Neuronal stem cell (in vitro differentiated cells): Measurements from ENCODE around the gene AATK.

ENCODE experiments used
- DNase-seq: peaks from one replicate; pipeline ENCODE4 v3.0.0-alpha.2; 2013; ENCODE audit warnings: low spot score
- H2AFZ ChIP-seq: one replicate; pipeline ENCODE4 v1.6.1; 2013; ENCODE audit warnings: mild to moderate bottlenecking, low read length, inconsistent platforms
- H2AK5ac ChIP-seq: 2 replicates; pipeline ENCODE4 v1.6.1; 2013; ENCODE audit warnings: low read depth, mild to moderate bottlenecking, inconsistent platforms, low read length, moderate library complexity, mixed read lengths
- H2BK120ac ChIP-seq: 2 replicates; pipeline ENCODE4 v1.6.1; 2013; ENCODE audit warnings: low read depth, mild to moderate bottlenecking, inconsistent platforms, low read length, moderate library complexity, mixed read lengths
- H2BK12ac ChIP-seq: one replicate; pipeline ENCODE4 v1.6.1; 2013; ENCODE audit warnings: low read length, inconsistent platforms
- H2BK15ac ChIP-seq: 2 replicates; pipeline ENCODE4 v1.6.1; 2013; ENCODE audit warnings: mild to moderate bottlenecking, low read length, inconsistent platforms, mixed read lengths
- H2BK5ac ChIP-seq: one replicate; pipeline ENCODE4 v1.6.1; 2013; ENCODE audit warnings: inconsistent platforms, mild to moderate bottlenecking, low read length, moderate library complexity
- H3K14ac ChIP-seq: one replicate; pipeline ENCODE4 v1.6.1; 2013; ENCODE audit warnings: low read length, inconsistent platforms
- H3K18ac ChIP-seq: 2 replicates; pipeline ENCODE4 v1.6.1; 2013; ENCODE audit warnings: low read length, inconsistent platforms
- H3K23ac ChIP-seq: 2 replicates; pipeline ENCODE4 v1.6.1; 2013; ENCODE audit warnings: low read depth, mild to moderate bottlenecking, mixed read lengths, low read length, inconsistent platforms; ENCODE audit not compliant: poor library complexity
- H3K27ac ChIP-seq: replicated peaks from 3 replicates; pipeline ENCODE4 v1.5.1; 2013; ENCODE audit warnings: low read length, inconsistent platforms
- H3K27me3 ChIP-seq, 3 experiments: 2 replicates each; pipeline ENCODE4 v1.6.1; 2013; ENCODE audit warnings: low read length in 3 of 3, mild to moderate bottlenecking in 2 of 3, inconsistent platforms in 1 of 3, low read depth in 1 of 3, mixed read lengths in 1 of 3, moderate library complexity in 1 of 3; ENCODE audit not compliant: control insufficient read depth in 3 of 3, insufficient read depth in 3 of 3
- H3K36me3 ChIP-seq, 2 donors: replicated peaks in 1 of 2; 2 replicates each; pipeline ENCODE4 v1.6.1; 2013; ENCODE audit warnings: low read length in 2 of 2; ENCODE audit not compliant: control insufficient read depth in 2 of 2, insufficient read depth in 2 of 2
- H3K4ac ChIP-seq: 2 replicates; pipeline ENCODE4 v1.6.1; 2013; ENCODE audit warnings: inconsistent platforms, mild to moderate bottlenecking, low read length, moderate library complexity
- H3K4me1 ChIP-seq, 2 donors: 1 replicate in 1 of 2; 2 replicates in 1 of 2; pipeline ENCODE4 v1.6.1; 2013; ENCODE audit warnings: low read length in 2 of 2, low read depth in 1 of 2; ENCODE audit not compliant: control insufficient read depth in 2 of 2, insufficient read depth in 1 of 2
- H3K4me2 ChIP-seq: one replicate; pipeline ENCODE4 v1.6.1; 2013; ENCODE audit warnings: mild to moderate bottlenecking, low read length, inconsistent platforms; ENCODE audit not compliant: insufficient read depth, poor library complexity, severe bottlenecking
- H3K4me3 ChIP-seq, 2 donors: 2 replicates each; pipeline ENCODE4 v1.5.1; 2013; ENCODE audit warnings: low read length in 2 of 2, mild to moderate bottlenecking in 2 of 2, inconsistent platforms in 1 of 2, moderate library complexity in 1 of 2
- H3K79me1 ChIP-seq: one replicate; pipeline ENCODE4 v1.6.1; 2013; ENCODE audit warnings: low read depth, mild to moderate bottlenecking, inconsistent platforms, low read length, moderate library complexity
- H3K9ac ChIP-seq: one replicate; pipeline ENCODE4 v1.6.1; 2013; ENCODE audit warnings: mild to moderate bottlenecking, low read depth, low read length, inconsistent platforms; ENCODE audit not compliant: poor library complexity
- H3K9me3 ChIP-seq, 2 donors: replicated peaks in 1 of 2; 2 replicates each; pipeline versions ENCODE3 to v1.6.1; 2013; ENCODE audit warnings: low read length in 2 of 2, mild to moderate bottlenecking in 2 of 2, inconsistent platforms in 1 of 2, low read depth in 1 of 2, mixed read lengths in 1 of 2, moderate library complexity in 1 of 2; ENCODE audit not compliant: control insufficient read depth in 2 of 2, insufficient read depth in 1 of 2
- H4K8ac ChIP-seq: one replicate; pipeline ENCODE4 v1.6.1; 2013; ENCODE audit warnings: low read depth, mild to moderate bottlenecking, inconsistent platforms, low read length, moderate library complexity
- H4K91ac ChIP-seq: one replicate; pipeline ENCODE4 v1.6.1; 2013; ENCODE audit warnings: low read length, low read depth, mild to moderate bottlenecking, inconsistent platforms; ENCODE audit not compliant: poor library complexity
- WGBS, 2 donors: extraction: QIAGEN DNeasy Blood & Tissue Kit; methylation state at CpG; one replicate each; pipeline ENCODE4 v1.1.7; 2013; ENCODE audit warnings: missing lambda C conversion rate in 2 of 2, mixed read lengths in 1 of 2; ENCODE audit not compliant: insufficient read length in 2 of 2, insufficient replicate concordance in 1 of 2; ENCODE audit errors: extremely low coverage in 2 of 2; 5-methylcytosine and 5-hydroxymethylcytosine counted together

AATK gene

GRCh38 chr17:81076141-81076679, 89.8 kb downstream of the AATK start:
- Histone ChIP-seq H3K4me1 (peaks cover 5 to 14% of the 10 kb centered on the region in 2 donors), H3K4me2 (no peak overlapping the region)
- no CpG with 5 or more reads among the region's 14 CpGs for WGBS, 2 donors

GRCh38 chr17:81075307-81075706, 90.7 kb downstream of the AATK start:
- H2AK5ac ChIP-seq = peak overlapping the region; percentile 47
- peaks cover 0 to 2% of the 10 kb centered on the region in 2 donors for H3K9me3 ChIP-seq
- no peak overlapping the region for H3K4me3 ChIP-seq
- H3K23ac ChIP-seq = peak overlapping the region; percentile 73
- peak overlapping the region; percentile 38 for H3K18ac ChIP-seq
- H3K27ac ChIP-seq = no peak overlapping the region
- no peak for DNase-seq
- H2AFZ ChIP-seq = no peak overlapping the region
- H3K27me3 ChIP-seq = no peaks in the 10 kb centered on the region
- H2BK5ac ChIP-seq = no peak overlapping the region
- no peak overlapping the region for H2BK15ac ChIP-seq
- H3K9ac ChIP-seq = no peak overlapping the region
- no peak overlapping the region for H2BK120ac ChIP-seq
- no peak overlapping the region for H4K91ac ChIP-seq
- WGBS, 2 donors = no CpG with 5 or more reads among the region's 17 CpGs
- H3K36me3 ChIP-seq = peaks cover 15 to 27% of the 10 kb centered on the region in 2 donors
- H3K4me1 ChIP-seq = peaks cover 11 to 18% of the 10 kb centered on the region in 2 donors
- no peak overlapping the region for H3K4me2 ChIP-seq
- H3K14ac ChIP-seq = peak overlapping the region; percentile 21
- peaks cover 3% of the 10 kb centered on the region for H3K79me1 ChIP-seq
- H3K4ac ChIP-seq = peak overlapping the region; percentile 23
- H4K8ac ChIP-seq = no peak overlapping the region
- no peak overlapping the region for H2BK12ac ChIP-seq

More at GRCh38 chr17:81076141-81076679, 89.8 kb downstream of the AATK start:
- peaks cover 0 to 2% of the 10 kb centered on the region in 2 donors for H3K9me3 ChIP-seq
- no peak overlapping the region for H4K8ac ChIP-seq
- no peak overlapping the region for H2AK5ac ChIP-seq
- no peak overlapping the region for H4K91ac ChIP-seq
- DNase-seq = no peak
- H2BK15ac ChIP-seq = no peak overlapping the region
- H2AFZ ChIP-seq = no peak overlapping the region
- H3K27ac ChIP-seq = no peak overlapping the region
- H3K4ac ChIP-seq = no peak overlapping the region
- no peak overlapping the region for H3K23ac ChIP-seq
- no peak overlapping the region for H2BK120ac ChIP-seq
- peaks cover 15 to 23% of the 10 kb centered on the region in 2 donors for H3K36me3 ChIP-seq
- H3K18ac ChIP-seq = no peak overlapping the region
- H3K14ac ChIP-seq = no peak overlapping the region
- H2BK5ac ChIP-seq = no peak overlapping the region
- H3K9ac ChIP-seq = no peak overlapping the region
- H2BK12ac ChIP-seq = no peak overlapping the region
- H3K79me1 ChIP-seq = peaks cover 4% of the 10 kb centered on the region
- H3K4me3 ChIP-seq = no peak overlapping the region
- H3K27me3 ChIP-seq = no peaks in the 10 kb centered on the region

DNA sequence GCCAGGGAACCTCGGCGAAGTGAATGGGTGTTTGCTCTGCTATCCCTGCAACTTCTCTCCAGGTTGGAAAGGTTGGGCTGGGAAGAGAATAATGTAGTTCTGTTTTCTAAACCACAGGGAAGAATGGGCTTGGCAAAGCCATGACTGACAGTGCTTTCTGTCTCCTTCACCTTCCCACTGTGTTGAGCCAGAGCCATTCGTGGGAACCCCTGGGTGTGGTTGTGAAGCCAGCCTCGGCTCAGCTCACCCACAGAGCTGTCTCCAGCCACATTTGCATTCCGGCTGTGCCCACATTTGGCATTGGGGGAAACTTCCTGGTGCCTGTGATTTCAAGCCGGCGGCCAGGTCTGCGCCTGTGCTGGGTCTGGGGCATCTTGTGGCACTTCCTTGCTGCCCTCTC, 91.1 kb downstream of the AATK start:
- Histone ChIP-seq H3K4ac (no peak overlapping the region), H3K27ac (no peak overlapping the region), H2BK120ac (no peak overlapping the region), H3K9ac (peak overlapping the region; percentile 37), H3K9me3 (peaks cover 0 to 2% of the 10 kb centered on the region in 2 donors), H2AFZ (no peak overlapping the region), H3K4me1 (peaks cover 14 to 17% of the 10 kb centered on the region in 2 donors), H4K91ac (no peak overlapping the region), H2BK15ac (no peak overlapping the region), H3K4me2 (no peak overlapping the region), H2BK5ac (no peak overlapping the region), H3K23ac (peak overlapping the region; percentile 67), H3K36me3 (peaks cover 15 to 29% of the 10 kb centered on the region in 2 donors), H2BK12ac (no peak overlapping the region), H3K4me3 (no peak overlapping the region), H2AK5ac (no peak overlapping the region), H3K18ac (no peak overlapping the region), H3K79me1 (peaks cover 3% of the 10 kb centered on the region), H3K27me3 (no peaks in the 10 kb centered on the region), H3K14ac (no peak overlapping the region), H4K8ac (peak overlapping the region; percentile 33)
- DNase-seq = no peak
- WGBS, 2 donors = no CpG with 5 or more reads among the region's 8 CpGs

GRCh38 chr17:81073967-81074839, 91.8 kb downstream of the AATK start:
- H3K23ac ChIP-seq = peak overlapping the region; percentile 67
- H3K4me1 ChIP-seq = peaks cover 14 to 16% of the 10 kb centered on the region in 2 donors
- H3K4me3 ChIP-seq = peak overlapping the region in 1 of 2 donors; percentile 31
- peak overlapping the region; percentile 97 for H3K14ac ChIP-seq
- H3K27me3 ChIP-seq = no peaks in the 10 kb centered on the region
- no peak overlapping the region for H3K27ac ChIP-seq
- peaks cover 12 to 32% of the 10 kb centered on the region in 2 donors for H3K36me3 ChIP-seq
- no peak for DNase-seq
- no peak overlapping the region for H4K91ac ChIP-seq
- H2AFZ ChIP-seq = no peak overlapping the region
- H2BK15ac ChIP-seq = no peak overlapping the region
- H2BK120ac ChIP-seq = no peak overlapping the region
- H2AK5ac ChIP-seq = no peak overlapping the region
- H3K18ac ChIP-seq = no peak overlapping the region
- no peak overlapping the region for H2BK5ac ChIP-seq
- H3K9me3 ChIP-seq = peaks cover 0 to 2% of the 10 kb centered on the region in 2 donors
- no peak overlapping the region for H2BK12ac ChIP-seq
- peak overlapping the region; percentile 37 for H3K9ac ChIP-seq
- H4K8ac ChIP-seq = peak overlapping the region; percentile 33
- no CpG with 5 or more reads among the region's 42 CpGs for WGBS, 2 donors
- H3K4ac ChIP-seq = no peak overlapping the region
- no peaks in the 10 kb centered on the region for H3K79me1 ChIP-seq
- H3K4me2 ChIP-seq = no peak overlapping the region
